Measurements from ENCODE around the gene PPP1R14B.

PPP1R14B gene

GRCh38 chr11:64223001-64223651 lies 23.6 kb downstream of the PPP1R14B start:
- Histone ChIP-seq H3K27me3 (ENCODE audit: insufficient read depth, poor library complexity, severe bottlenecking) (no peaks in the 10 kb centered on the region), H3K27ac (replicated peaks) (no peak overlapping the region), H3K4me3 (replicated peaks; ENCODE audit: insufficient read depth, low read length) (no peak overlapping the region)
- no peak for DNase-seq (ENCODE audit: low read depth in 1 of 2, low spot score in 1 of 2)
- no peak for TF ChIP-seq SPI1 (IDR thresholded peaks at IDR 0.05; ENCODE audit: borderline replicate concordance, low read depth)
- TF ChIP-seq POLR2AphosphoS5 (IDR thresholded peaks at IDR 0.05; ENCODE audit: low read depth): no peak
- TF ChIP-seq REST (IDR thresholded peaks at IDR 0.05; ENCODE audit: insufficient replicate concordance, low read depth): no peak
- TF ChIP-seq GABPA (IDR thresholded peaks at IDR 0.05; ENCODE audit: low read depth): no peak
- TF ChIP-seq CTCF (IDR thresholded peaks at IDR 0.05; ENCODE audit: insufficient read depth, low read length): no peak

- H3K27me3 ChIP-seq (ENCODE audit: insufficient read depth, poor library complexity, severe bottlenecking): no peaks in the 10 kb centered on the region
- no peak overlapping the region for H3K4me3 ChIP-seq (replicated peaks; ENCODE audit: insufficient read depth, low read length)
- no peak; the same call in 1 of the 2 replicates for TF ChIP-seq POLR2AphosphoS5 (IDR thresholded peaks at IDR 0.05; ENCODE audit: low read depth)
- TF ChIP-seq REST (IDR thresholded peaks at IDR 0.05; ENCODE audit: insufficient replicate concordance, low read depth): no peak
- TF ChIP-seq CTCF (IDR thresholded peaks at IDR 0.05; ENCODE audit: insufficient read depth, low read length): no peak
- no peak for TF ChIP-seq GABPA (IDR thresholded peaks at IDR 0.05; ENCODE audit: low read depth)
- no peak for TF ChIP-seq SPI1 (IDR thresholded peaks at IDR 0.05; ENCODE audit: borderline replicate concordance, low read depth)
- no peak for DNase-seq (ENCODE audit: low read depth in 1 of 2, low spot score in 1 of 2)
- no peak overlapping the region for H3K27ac ChIP-seq (replicated peaks)
These were observed 24.1 kb downstream of the PPP1R14B start for GRCh38 chr11:64222651-64223000.

GRCh38 chr11:64220798-64221197 lies 25.9 kb downstream of the PPP1R14B start:
- no peak overlapping the region for H3K27ac ChIP-seq (replicated peaks)
- TF ChIP-seq GABPA (IDR thresholded peaks at IDR 0.05; ENCODE audit: low read depth): no peak
- TF ChIP-seq SPI1 (IDR thresholded peaks at IDR 0.05; ENCODE audit: borderline replicate concordance, low read depth): no peak
- no peak for TF ChIP-seq REST (IDR thresholded peaks at IDR 0.05; ENCODE audit: insufficient replicate concordance, low read depth)
- TF ChIP-seq POLR2AphosphoS5 (IDR thresholded peaks at IDR 0.05; ENCODE audit: low read depth): no peak; the same call in 1 of the 2 replicates
- no peak for TF ChIP-seq CTCF (IDR thresholded peaks at IDR 0.05; ENCODE audit: insufficient read depth, low read length)
- H3K4me3 ChIP-seq (replicated peaks; ENCODE audit: insufficient read depth, low read length): no peak overlapping the region
- no peaks in the 10 kb centered on the region for H3K27me3 ChIP-seq (ENCODE audit: insufficient read depth, poor library complexity, severe bottlenecking)
- DNase-seq (ENCODE audit: low read depth in 1 of 2, low spot score in 1 of 2): no peak
